Right lobe of liver (tissue), 6 donors: Measurements from ENCODE around the gene TC2N. TPM values are rescaled to one million over a fixed set of nuclear protein-coding genes. Genes with fewer than 3 reads are reported as not detected.

ENCODE experiments used
- ATAC-seq, 4 donors: fragments of 200-7000 bp; cut with Tn5 transposase; one replicate each; pipeline ENCODE4 v1.9.1; 2020; ENCODE audit warnings: mild to moderate bottlenecking in 4 of 4, moderate library complexity in 4 of 4
- DNase-seq, 3 donors: peaks; one replicate each; pipeline ENCODE4 v3.0.0-alpha.2; 2020
- H3K27ac ChIP-seq, 3 donors: fragments of 200-600 bp; one replicate each; pipeline ENCODE4 v1.8.0; 2022
- H3K27me3 ChIP-seq, 2 donors: fragments of 200-600 bp; one replicate each; pipeline ENCODE4 v1.8.0; 2022
- H3K36me3 ChIP-seq, 4 donors: fragments of 200-600 bp; sonication (generic) in 1 of 4; one replicate each; pipeline versions ENCODE4 v1.5.1 to v1.8.0; 2017 to 2022; ENCODE audit warnings: control low read depth in 1 of 4
- H3K4me1 ChIP-seq, 4 donors: fragments of 200-600 bp; sonication (generic) in 1 of 4; one replicate each; pipeline versions ENCODE4 v1.5.1 to v1.8.0; 2017 to 2022; ENCODE audit warnings: control low read depth in 1 of 4
- H3K4me3 ChIP-seq, 3 donors: fragments of 200-600 bp; one replicate each; pipeline ENCODE4 v1.8.0; 2022
- H3K9me3 ChIP-seq, 4 donors: fragments of 200-600 bp; sonication (generic) in 1 of 4; one replicate each; pipeline versions ENCODE4 v1.5.1 to v1.8.0; 2017 to 2022; ENCODE audit warnings: control low read depth in 1 of 4
- POLR2A ChIP-seq: fragments of 450-650 bp; IDR thresholded peaks from one replicate; pipeline ENCODE4 v1.6.1; 2017; ENCODE audit warnings: antibody characterized with exemption, mild to moderate bottlenecking
- WGBS: methylation state at CpG from one replicate; pipeline ENCODE4 v1.1.6; 2018; ENCODE audit warnings: low coverage, low lambda C conversion rate; ENCODE audit not compliant: insufficient coverage; ENCODE audit errors: missing lambda C conversion rate; 5-methylcytosine and 5-hydroxymethylcytosine counted together
- intact Hi-C, 2 donors: fragments of 100-400 bp; cut with DNase I; formaldehyde crosslinking; loops; one replicate each; pipeline versions ENCODE4 v1.11.2 to v1.14.1; 2022
- total RNA-seq, 6 experiments: library from RNA; depleted of rRNA in 2 of 6; stranded (reverse); fragments of >200 nt in 2 of 6; fragmentation: NEBNext Ultra II Directional in 3 of 6; extraction: Animal tissue kit (Norgen Biotek cat#: 25700) in 3 of 6; gene quantifications; one replicate each; pipeline versions ENCODE4 v1.1.0 to v1.2.4, GENCODE V29; 2016 to 2023
- TF ChIP-seq, protein P1 (sequence below), 4 donors: fragments of 200-600 bp in 3 of 4; fragments of 450-650 bp in 1 of 4; IDR thresholded peaks; one replicate each; pipeline versions ENCODE4 v1.5.1 to v1.8.0; 2016 to 2022; ENCODE audit warnings: antibody characterized with exemption in 4 of 4, mild to moderate bottlenecking in 2 of 4
- donor health status: DM: no; HTN: yes; CAD: no.
- donor health status: DM: no; HTN: no; CAD: no.
- donor health status: DM: no; HTN: no; CAD: no.
- donor health status: DM: no; HTN: yes; CAD: no.
- donor health status: DM: no; HTN: yes; CAD: no.

Gene TC2N
- total RNA-seq, 6 experiments from 2014 or later: 1.0 to 6.5 (median 4.3) TPM

DNA sequence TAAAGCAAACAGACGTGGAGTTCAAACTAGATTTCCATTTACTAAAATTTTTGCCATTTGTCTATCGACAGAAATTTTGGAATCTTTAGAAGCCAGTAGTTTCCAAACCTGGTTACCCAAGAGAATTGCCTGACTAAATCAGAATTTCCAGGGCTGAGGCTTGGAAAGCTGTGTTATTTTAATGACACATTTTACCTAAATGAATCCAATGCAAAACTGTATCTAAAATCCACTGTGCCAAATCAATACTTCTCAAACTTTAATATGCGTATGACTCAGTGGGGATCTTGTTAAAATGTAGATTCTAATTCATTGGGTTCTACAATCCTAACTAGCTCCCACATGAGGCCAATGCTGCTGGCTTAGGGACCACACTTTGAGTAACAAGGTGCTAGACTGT is 35.0 kb upstream of the TC2N start:
- Histone ChIP-seq H3K27ac (no peak overlapping the region), H3K9me3 (no peaks in the 10 kb centered on the region), H3K27me3 (no peaks in the 10 kb centered on the region), H3K4me3 (no peak overlapping the region), H3K4me1 (peaks cover 0 to 24% (median 5%) of the 10 kb centered on the region in 4 donors), H3K36me3 (no peaks in the 10 kb centered on the region)
- intact Hi-C loops: loop anchor here in 1 of 2 donors (10.0 kb wide), 1 partner anchor 248 kb away; no protein-coding TSS in a partner anchor
- no peak for ATAC-seq
- DNase-seq: no peak
- TF ChIP-seq POLR2A: no peak
- TF ChIP-seq, protein P1, sequence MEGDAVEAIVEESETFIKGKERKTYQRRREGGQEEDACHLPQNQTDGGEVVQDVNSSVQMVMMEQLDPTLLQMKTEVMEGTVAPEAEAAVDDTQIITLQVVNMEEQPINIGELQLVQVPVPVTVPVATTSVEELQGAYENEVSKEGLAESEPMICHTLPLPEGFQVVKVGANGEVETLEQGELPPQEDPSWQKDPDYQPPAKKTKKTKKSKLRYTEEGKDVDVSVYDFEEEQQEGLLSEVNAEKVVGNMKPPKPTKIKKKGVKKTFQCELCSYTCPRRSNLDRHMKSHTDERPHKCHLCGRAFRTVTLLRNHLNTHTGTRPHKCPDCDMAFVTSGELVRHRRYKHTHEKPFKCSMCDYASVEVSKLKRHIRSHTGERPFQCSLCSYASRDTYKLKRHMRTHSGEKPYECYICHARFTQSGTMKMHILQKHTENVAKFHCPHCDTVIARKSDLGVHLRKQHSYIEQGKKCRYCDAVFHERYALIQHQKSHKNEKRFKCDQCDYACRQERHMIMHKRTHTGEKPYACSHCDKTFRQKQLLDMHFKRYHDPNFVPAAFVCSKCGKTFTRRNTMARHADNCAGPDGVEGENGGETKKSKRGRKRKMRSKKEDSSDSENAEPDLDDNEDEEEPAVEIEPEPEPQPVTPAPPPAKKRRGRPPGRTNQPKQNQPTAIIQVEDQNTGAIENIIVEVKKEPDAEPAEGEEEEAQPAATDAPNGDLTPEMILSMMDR (IDR thresholded peaks at IDR 0.05): no peak
- WGBS: 65% methylated on average over 3 of the region's 3 CpGs

DNA sequence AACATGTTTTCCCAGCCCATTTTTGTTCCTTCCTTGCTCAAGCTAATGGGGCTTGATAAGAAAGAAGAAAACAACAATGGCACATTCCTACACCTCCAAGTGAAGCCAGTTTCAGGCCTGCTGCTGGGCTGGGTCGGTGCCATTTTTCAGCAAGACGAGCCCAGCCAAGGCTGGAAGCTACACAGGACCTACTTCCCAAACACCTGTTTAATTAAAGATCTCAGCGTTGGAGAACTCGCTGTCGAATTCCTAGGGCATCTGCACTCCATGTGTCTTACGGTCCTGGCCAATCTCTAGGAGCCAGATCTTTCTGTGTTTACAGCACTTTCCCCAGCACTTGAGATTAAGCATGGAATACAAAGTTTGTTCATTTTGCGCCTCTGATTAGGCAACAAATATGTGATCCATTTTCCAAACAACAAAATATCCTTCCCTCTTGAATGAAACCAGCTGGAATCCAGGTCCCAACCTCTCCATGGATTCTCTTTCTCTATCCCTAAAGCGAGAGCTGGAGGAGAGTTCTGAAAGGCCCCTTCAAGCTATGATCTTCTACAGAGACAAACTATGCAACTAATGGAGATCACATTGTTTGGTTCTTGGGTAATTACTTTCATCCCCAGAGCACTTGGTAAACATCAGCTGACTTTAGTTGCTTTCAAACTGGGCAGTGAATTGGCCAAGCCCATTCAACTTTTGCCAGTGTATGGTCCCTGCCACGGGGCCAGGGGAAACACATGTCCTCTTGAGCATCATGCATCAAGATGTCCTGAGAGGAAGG is 34.3 kb upstream of the TC2N start:
- no peak for ATAC-seq
- Histone ChIP-seq H3K9me3 (no peaks in the 10 kb centered on the region), H3K36me3 (no peaks in the 10 kb centered on the region), H3K27me3 (no peaks in the 10 kb centered on the region), H3K27ac (no peak overlapping the region), H3K4me3 (no peak overlapping the region), H3K4me1 (peaks cover 0 to 29% (median 8%) of the 10 kb centered on the region in 4 donors)
- WGBS: 75% methylated on average over 9 of the region's 9 CpGs
- intact Hi-C loops: loop anchor here in 1 of 2 donors (10.0 kb wide), 1 partner anchor 247 kb away; no protein-coding TSS in a partner anchor
- DNase-seq: no peak
- TF ChIP-seq POLR2A: no peak
- TF ChIP-seq, protein P1 (IDR thresholded peaks at IDR 0.05): no peak

DNA sequence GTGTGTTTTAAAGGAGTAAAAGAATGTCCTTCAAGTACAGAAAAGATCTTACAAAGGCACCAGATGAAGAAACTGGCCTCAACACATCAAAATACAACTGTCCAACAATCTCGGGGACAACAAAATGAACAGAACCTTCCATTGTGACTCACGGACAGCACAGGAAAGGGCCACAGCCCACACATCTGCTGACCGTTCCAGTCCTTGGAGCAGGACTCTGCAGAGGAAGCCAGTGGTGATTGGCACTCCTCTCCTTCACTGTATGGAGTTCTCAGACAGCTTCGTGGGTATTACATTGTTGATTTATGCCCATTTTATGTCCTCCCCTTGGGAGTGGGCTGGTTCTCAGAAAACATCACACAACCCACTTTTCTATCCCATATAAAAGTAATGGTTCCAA is 32.5 kb upstream of the TC2N start:
- Histone ChIP-seq H3K27ac (no peak overlapping the region), H3K4me1 (peaks cover 0 to 14% (median 7%) of the 10 kb centered on the region in 4 donors), H3K9me3 (no peaks in the 10 kb centered on the region), H3K36me3 (no peaks in the 10 kb centered on the region), H3K4me3 (no peak overlapping the region), H3K27me3 (no peaks in the 10 kb centered on the region)
- ATAC-seq (no peak), DNase-seq (no peak)
- intact Hi-C loops: loop anchor here in 1 of 2 donors (10.0 kb wide), 1 partner anchor 245 kb away; no protein-coding TSS in a partner anchor
- 71% methylated on average over 4 of the region's 4 CpGs for WGBS
- no peak for TF ChIP-seq POLR2A
- TF ChIP-seq, protein P1 (IDR thresholded peaks at IDR 0.05): no peak

DNA sequence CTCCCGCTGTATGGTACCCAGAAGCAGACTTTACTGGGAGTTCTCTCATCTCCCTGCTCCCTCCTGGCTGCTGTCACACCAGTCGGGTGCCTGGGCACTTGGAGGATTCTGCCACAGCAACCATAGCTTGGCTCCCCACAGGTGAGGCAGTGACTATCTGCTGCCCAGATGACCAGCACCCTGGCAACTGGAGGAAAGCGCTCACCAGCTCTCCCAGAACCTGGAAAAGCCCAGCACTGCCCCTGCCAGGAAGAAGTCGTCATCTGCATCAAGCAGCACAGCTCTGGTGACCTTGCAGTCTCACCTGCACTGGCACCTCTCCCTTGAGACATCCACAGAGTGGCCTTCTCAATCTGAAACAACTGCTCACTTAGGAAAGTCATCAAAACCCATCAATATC is 31.9 kb upstream of the TC2N start:
- Histone ChIP-seq H3K9me3 (no peaks in the 10 kb centered on the region), H3K27me3 (no peaks in the 10 kb centered on the region), H3K36me3 (no peaks in the 10 kb centered on the region), H3K4me1 (peaks cover 0 to 14% (median 7%) of the 10 kb centered on the region in 4 donors), H3K4me3 (no peak overlapping the region), H3K27ac (no peak overlapping the region)
- no CpG with 5 or more reads among the region's 4 CpGs for WGBS
- TF ChIP-seq, protein P1 (IDR thresholded peaks at IDR 0.05): peak in 3 of 4 donors; percentile 24 to 43 (median 27)
- no peak for TF ChIP-seq POLR2A
- intact Hi-C loops: no loop called here
- ATAC-seq: peak in 3 of 4 donors; percentile 60 to 76 (median 63)
- DNase-seq: peak; percentile 66 to 69 (median 67)
